ENCODE measurements around the gene TACC2. TPM values are rescaled to one million over a fixed set of nuclear protein-coding genes. Genes with fewer than 3 reads are reported as not detected.

Gene TACC2
- total and polyA plus RNA-seq, 9 of the 15 experiments (the other 6 are each of a cell fraction or from before 2014, with no cell fraction given) = under 0.01 to 0.35 (median 0.03) TPM; not detected in 6

DNA sequence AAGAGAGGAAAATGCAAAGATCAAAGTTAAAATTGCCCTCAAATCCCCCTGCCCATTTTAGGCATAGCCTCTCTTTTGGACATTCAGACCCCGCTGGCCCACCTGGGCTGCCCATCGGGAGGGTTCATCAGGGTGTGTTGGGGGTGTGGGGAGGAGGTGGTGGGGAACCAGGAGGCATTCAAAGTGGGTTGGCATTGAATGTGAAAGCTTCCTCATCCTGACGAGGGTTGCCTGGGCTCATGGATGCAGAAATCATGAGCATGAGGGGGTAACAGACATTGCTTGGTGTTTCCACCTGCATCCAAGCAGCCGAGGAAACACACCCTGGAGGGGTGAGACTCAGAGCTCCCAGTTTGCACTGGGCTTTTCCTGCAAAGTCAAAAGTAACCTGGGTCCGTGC, 302.8 kb downstream of the TACC2 start (continued):
- TF ChIP-seq, protein P1, sequence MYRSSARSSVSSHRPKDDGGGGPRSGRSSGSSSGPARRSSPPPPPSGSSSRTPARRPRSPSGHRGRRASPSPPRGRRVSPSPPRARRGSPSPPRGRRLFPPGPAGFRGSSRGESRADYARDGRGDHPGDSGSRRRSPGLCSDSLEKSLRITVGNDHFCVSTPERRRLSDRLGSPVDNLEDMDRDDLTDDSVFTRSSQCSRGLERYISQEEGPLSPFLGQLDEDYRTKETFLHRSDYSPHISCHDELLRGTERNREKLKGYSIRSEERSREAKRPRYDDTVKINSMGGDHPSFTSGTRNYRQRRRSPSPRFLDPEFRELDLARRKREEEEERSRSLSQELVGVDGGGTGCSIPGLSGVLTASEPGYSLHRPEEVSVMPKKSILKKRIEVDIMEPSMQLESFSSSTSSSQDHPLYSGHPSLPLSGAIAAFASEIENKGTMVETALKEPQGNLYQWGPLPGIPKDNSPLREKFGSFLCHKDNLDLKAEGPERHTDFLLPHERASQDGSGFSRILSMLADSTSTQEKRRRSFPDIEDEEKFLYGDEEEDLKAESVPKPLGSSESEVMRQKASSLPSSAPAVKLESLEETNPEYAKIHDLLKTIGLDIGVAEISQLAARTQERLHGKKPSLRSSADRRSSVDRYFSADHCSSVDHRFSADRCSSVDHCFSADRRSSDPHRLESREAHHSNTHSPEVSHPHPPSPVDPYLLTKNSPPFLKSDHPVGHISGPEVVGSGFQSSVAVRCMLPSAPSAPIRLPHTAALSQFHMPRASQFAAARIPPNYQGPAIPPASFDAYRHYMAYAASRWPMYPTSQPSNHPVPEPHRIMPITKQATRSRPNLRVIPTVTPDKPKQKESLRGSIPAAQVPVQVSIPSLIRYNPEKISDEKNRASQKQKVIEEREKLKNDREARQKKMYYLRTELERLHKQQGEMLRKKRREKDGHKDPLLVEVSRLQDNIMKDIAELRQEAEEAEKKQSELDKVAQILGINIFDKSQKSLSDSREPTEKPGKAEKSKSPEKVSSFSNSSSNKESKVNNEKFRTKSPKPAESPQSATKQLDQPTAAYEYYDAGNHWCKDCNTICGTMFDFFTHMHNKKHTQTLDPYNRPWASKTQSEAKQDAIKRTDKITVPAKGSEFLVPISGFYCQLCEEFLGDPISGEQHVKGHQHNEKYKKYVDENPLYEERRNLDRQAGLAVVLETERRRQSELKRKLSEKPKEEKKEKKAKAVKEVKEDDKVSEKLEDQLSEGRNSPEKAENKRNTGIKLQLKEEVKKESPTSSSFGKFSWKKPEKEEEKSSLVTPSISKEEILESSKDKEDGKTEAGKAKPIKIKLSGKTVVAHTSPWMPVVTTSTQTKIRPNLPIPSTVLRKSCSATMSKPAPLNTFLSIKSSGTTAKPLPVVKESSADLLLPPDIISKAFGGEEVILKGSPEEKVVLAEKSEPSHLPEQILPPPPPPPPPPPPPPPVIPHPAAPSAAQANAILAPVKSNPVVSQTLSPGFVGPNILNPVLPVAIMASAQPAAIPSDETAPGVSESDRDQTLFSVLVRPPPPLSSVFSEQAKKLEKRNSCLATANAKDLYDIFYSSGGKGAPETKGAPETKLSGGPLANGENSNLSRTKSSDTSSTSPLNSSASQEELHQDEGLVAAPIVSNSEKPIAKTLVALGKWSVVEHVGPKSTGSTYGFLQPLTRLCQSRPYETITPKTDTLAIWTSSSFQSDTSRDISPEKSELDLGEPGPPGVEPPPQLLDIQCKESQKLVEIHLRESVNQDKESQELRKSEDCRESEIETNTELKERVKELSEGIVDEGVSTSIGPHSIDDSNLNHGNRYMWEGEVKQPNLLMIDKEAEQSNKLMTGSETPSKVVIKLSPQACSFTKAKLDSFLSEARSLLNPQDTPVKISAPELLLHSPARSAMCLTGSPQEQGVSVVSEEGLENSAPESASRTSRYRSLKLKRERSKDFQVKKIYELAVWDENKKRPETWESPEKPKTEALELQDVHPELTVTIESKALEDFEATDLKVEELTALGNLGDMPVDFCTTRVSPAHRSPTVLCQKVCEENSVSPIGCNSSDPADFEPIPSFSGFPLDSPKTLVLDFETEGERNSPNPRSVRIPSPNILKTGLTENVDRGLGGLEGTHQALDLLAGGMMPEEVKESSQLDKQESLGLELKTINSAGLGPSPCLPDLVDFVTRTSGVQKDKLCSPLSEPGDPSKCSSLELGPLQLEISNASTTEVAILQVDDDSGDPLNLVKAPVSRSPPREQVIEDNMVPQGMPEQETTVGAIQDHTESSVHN (IDR thresholded peaks at IDR 0.05; ENCODE audit: borderline replicate concordance in 1 of 2, low read depth in 1 of 2) = no peak
- TF ChIP-seq, protein P2, sequence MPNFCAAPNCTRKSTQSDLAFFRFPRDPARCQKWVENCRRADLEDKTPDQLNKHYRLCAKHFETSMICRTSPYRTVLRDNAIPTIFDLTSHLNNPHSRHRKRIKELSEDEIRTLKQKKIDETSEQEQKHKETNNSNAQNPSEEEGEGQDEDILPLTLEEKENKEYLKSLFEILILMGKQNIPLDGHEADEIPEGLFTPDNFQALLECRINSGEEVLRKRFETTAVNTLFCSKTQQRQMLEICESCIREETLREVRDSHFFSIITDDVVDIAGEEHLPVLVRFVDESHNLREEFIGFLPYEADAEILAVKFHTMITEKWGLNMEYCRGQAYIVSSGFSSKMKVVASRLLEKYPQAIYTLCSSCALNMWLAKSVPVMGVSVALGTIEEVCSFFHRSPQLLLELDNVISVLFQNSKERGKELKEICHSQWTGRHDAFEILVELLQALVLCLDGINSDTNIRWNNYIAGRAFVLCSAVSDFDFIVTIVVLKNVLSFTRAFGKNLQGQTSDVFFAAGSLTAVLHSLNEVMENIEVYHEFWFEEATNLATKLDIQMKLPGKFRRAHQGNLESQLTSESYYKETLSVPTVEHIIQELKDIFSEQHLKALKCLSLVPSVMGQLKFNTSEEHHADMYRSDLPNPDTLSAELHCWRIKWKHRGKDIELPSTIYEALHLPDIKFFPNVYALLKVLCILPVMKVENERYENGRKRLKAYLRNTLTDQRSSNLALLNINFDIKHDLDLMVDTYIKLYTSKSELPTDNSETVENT (CRISPR knock-in tag; IDR thresholded peaks at IDR 0.05) = no peak
- no peak for TF ChIP-seq ZNF644 (tag; IDR thresholded peaks at IDR 0.05; ENCODE audit: low read depth)
- TF ChIP-seq, protein P3, sequence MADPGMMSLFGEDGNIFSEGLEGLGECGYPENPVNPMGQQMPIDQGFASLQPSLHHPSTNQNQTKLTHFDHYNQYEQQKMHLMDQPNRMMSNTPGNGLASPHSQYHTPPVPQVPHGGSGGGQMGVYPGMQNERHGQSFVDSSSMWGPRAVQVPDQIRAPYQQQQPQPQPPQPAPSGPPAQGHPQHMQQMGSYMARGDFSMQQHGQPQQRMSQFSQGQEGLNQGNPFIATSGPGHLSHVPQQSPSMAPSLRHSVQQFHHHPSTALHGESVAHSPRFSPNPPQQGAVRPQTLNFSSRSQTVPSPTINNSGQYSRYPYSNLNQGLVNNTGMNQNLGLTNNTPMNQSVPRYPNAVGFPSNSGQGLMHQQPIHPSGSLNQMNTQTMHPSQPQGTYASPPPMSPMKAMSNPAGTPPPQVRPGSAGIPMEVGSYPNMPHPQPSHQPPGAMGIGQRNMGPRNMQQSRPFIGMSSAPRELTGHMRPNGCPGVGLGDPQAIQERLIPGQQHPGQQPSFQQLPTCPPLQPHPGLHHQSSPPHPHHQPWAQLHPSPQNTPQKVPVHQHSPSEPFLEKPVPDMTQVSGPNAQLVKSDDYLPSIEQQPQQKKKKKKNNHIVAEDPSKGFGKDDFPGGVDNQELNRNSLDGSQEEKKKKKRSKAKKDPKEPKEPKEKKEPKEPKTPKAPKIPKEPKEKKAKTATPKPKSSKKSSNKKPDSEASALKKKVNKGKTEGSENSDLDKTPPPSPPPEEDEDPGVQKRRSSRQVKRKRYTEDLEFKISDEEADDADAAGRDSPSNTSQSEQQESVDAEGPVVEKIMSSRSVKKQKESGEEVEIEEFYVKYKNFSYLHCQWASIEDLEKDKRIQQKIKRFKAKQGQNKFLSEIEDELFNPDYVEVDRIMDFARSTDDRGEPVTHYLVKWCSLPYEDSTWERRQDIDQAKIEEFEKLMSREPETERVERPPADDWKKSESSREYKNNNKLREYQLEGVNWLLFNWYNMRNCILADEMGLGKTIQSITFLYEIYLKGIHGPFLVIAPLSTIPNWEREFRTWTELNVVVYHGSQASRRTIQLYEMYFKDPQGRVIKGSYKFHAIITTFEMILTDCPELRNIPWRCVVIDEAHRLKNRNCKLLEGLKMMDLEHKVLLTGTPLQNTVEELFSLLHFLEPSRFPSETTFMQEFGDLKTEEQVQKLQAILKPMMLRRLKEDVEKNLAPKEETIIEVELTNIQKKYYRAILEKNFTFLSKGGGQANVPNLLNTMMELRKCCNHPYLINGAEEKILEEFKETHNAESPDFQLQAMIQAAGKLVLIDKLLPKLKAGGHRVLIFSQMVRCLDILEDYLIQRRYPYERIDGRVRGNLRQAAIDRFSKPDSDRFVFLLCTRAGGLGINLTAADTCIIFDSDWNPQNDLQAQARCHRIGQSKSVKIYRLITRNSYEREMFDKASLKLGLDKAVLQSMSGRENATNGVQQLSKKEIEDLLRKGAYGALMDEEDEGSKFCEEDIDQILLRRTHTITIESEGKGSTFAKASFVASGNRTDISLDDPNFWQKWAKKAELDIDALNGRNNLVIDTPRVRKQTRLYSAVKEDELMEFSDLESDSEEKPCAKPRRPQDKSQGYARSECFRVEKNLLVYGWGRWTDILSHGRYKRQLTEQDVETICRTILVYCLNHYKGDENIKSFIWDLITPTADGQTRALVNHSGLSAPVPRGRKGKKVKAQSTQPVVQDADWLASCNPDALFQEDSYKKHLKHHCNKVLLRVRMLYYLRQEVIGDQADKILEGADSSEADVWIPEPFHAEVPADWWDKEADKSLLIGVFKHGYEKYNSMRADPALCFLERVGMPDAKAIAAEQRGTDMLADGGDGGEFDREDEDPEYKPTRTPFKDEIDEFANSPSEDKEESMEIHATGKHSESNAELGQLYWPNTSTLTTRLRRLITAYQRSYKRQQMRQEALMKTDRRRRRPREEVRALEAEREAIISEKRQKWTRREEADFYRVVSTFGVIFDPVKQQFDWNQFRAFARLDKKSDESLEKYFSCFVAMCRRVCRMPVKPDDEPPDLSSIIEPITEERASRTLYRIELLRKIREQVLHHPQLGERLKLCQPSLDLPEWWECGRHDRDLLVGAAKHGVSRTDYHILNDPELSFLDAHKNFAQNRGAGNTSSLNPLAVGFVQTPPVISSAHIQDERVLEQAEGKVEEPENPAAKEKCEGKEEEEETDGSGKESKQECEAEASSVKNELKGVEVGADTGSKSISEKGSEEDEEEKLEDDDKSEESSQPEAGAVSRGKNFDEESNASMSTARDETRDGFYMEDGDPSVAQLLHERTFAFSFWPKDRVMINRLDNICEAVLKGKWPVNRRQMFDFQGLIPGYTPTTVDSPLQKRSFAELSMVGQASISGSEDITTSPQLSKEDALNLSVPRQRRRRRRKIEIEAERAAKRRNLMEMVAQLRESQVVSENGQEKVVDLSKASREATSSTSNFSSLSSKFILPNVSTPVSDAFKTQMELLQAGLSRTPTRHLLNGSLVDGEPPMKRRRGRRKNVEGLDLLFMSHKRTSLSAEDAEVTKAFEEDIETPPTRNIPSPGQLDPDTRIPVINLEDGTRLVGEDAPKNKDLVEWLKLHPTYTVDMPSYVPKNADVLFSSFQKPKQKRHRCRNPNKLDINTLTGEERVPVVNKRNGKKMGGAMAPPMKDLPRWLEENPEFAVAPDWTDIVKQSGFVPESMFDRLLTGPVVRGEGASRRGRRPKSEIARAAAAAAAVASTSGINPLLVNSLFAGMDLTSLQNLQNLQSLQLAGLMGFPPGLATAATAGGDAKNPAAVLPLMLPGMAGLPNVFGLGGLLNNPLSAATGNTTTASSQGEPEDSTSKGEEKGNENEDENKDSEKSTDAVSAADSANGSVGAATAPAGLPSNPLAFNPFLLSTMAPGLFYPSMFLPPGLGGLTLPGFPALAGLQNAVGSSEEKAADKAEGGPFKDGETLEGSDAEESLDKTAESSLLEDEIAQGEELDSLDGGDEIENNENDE (IDR thresholded peaks at IDR 0.05; ENCODE audit: low read depth, low read length) = no peak
